Measurements from ENCODE around the gene AATK. TPM values are rescaled to one million over a fixed set of nuclear protein-coding genes. Genes with fewer than 3 reads are reported as not detected.
"Not testable (repeated sequence)": the region's sequence is repeated elsewhere in the genome, so short reads cannot be mapped to it uniquely, and the experiment has no call there.

AATK gene
- polyA plus RNA-seq, 3 donors = 3.9 to 13.2 (median 5.2) TPM

DNA sequence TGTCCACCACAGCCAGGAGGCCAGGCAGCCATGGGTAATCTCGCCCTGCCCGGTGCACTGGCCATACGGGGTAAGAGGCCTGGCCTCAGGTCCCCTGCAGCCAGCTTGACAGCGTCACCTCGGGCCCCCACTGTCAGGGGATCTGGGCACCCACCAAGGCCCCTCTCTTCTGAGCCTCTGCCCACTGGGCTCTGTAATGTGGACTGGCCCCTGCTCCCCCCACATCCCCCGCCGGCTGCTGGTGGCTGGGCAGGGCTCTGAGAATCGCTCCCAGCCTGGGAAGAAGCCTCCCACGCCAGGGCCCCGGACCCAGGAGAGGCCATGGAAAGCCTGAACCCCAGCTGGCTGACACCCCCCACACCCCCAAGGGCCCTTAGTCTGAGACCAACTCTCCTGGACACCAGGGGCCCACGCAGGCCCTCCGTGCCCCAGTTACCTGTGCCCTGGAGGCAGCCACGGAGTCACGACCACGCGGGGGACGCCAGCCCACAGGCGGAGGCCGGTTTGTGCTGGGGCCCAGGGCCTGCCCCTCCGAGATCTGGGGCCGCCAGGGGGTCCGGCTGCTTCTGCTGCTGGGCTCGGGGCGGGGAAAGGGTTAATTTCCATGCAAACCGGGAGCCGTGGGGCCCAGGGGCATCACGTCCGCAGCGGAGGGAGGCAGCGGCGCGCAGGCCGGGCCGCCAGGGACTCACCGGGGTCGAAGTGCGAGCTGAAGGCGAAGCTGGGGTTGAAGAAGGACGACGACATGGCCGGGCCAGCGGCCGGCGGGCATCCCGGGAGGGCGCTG is 582 bp downstream of the AATK start, which contains the start of gene PVALEF:
Gene PVALEF, plus strand, starts transcription at position 262 of the 787 bp plus-strand sequence. CDS start 15,720 bp downstream, outside the sequence.
- 14 to 29% (median 27%) methylated on average over 36 to 46 of the region's 46 CpGs for WGBS, 3 donors
- no peak within 1 kb of the TSS for H3K27ac ChIP-seq (ENCODE audit: low read depth, low read length)

DNA sequence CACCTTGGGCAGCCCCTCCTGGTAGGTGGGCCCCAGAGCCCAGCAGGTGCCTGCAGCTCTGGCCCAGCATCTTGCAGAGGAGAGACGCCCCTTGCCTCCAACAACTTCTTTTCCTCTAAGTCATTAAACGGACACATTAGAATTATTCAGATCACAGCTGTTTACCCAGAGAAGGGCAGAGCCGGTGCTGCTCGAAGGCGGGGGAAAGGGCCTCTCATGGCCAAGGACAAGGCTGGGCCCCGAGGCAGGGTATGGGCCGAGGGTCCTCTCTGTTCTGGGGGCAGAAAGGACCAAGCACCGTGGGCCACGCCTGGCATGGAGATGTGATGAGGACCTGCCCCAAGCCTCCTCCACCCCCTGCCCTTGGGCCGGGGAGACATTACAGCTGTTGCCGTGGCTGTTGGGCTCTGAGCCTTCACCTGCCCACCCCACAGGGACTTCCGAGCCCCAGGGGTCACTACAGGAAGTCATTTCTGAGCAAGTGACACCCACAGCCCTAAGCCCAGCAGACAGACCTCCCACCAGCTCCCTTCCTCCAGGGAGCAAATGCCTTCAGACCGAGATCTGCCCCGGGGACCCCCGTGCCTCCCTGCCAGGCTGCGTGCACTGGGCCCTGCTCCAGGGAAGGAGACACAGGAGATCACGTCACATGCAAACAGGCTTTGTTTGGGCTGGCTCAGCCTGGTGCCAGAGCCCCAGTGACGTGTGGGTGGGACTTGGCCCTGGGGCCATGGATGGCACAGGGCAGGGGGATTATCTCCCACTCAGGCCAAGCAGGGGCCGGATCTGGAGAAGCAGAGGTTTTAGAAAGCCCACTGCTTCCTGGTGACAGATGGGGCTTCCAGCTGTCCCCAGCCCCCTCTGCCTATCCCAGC is 1.4 kb downstream of the AATK start:
- no peak overlapping the region for H3K27ac ChIP-seq (ENCODE audit: low read depth, low read length)
- 43 to 75% (median 70%) methylated on average over 19 of the region's 19 CpGs for WGBS, 3 donors

DNA sequence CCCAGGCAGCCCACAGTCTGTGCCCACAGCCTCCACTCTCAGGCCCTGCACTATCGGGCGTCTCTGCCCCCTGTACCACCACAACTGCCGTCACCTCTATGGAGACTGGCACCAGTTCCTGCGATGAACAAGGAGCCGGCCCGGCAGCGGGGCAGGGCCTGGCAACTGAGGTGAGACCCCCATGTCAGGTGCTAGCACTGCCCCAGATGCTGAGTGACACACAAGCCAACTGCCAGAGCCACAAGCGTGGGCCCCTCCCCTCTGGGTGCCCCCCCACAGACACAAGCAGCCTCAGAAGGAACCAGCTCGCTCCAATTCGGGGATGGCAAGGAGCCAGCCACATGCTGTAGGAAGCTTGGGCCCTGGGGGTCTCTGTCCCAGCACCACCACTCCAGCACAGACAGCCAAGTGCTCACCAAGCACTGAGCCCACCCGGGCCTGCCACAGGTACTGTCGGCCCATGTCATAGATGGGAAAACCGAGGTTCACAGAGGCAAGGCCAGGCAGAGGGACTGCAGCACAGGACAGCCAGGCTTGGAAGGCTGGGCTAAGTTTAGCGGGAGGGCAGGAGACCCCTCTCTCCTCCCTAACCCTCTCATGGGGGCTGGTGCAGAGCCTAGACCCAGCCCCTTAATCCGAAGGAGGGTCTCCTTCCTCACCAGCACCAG is 2.2 kb downstream of the AATK start:
- WGBS, 3 donors = 75 to 89% (median 88%) methylated on average over 15 of the region's 15 CpGs
- no peak overlapping the region for H3K27ac ChIP-seq (ENCODE audit: low read depth, low read length)

DNA sequence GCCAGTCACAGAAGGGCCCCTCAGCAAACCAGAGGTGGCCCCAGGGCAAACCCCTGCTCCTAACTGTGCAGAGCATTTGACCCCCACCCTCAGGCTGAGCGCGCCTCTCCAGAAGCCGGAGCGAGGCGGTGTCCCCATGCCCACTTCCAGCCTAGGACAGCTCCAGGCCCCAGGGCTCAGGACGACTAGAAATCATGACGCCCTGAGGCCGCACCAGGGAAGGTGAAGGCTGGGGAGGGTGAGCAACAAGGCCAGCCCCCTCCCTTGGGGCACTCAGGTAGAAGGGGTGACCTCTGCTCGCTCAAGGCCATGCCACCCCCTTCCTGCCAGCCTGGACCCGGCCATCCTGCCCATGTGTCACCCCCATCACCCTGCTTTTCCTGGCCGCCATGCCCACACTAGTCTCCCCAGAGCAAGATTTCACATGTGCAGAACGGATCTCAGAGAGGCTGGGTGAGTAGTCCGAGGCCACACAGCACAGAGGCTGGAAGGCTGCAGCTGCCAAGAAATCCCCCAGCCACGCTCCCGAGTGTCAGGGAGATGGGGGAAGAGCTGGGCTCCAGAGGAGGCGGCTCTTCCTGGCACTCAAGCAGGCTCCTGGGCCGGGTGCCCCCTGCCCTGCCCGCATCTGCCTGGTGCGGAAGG is 2.8 kb downstream of the AATK start:
- WGBS, 3 donors = 73 to 92% (median 89%) methylated on average over 18 to 19 of the region's 19 CpGs
- H3K27ac ChIP-seq (ENCODE audit: low read depth, low read length) = no peak overlapping the region

DNA sequence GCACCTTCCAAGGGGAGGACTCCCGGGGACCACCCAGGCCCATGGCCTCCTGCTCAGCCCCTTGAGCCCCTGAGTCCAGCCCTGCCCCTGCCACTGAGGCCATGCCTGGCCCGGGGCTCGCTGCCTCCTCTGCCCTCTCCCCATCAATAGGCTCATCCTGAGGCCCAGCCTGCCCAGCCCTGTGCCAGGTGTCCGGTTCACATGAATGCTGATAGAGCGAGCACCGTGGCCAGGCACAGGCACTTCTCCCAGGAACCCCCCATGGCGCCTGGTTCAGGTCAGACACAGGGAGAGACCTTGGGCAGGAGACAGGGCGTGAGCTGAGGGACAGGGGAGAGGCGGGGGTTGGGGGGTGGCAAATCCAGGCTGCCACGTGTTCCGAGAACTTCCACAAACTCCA is 3.5 kb downstream of the AATK start:
- WGBS, 3 donors = 47 to 91% (median 87%) methylated on average over 11 of the region's 11 CpGs
- no peak overlapping the region for H3K27ac ChIP-seq (ENCODE audit: low read depth, low read length)

DNA sequence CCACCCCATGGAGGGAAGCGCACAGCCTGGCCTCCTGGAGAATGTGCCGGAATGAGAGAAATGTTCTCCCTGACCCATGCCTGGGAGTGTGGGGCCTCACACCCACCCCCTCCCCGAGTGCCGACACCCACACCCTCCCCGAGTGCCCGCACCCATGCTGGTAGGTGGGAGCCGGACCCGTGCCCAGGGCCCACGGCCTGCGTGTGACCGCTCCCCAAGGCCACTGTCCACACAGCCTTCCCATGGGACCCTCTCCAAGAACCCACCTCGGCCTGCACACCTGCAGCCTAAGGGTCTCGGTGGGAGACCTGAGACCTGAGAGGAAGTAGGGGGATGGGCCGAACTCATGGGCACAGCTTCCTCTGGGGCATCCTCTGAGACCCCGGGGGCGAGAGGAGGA is 4.0 kb downstream of the AATK start:
- WGBS, 3 donors = 74 to 86% (median 83%) methylated on average over 16 of the region's 16 CpGs
- no peak overlapping the region for H3K27ac ChIP-seq (ENCODE audit: low read depth, low read length)

DNA sequence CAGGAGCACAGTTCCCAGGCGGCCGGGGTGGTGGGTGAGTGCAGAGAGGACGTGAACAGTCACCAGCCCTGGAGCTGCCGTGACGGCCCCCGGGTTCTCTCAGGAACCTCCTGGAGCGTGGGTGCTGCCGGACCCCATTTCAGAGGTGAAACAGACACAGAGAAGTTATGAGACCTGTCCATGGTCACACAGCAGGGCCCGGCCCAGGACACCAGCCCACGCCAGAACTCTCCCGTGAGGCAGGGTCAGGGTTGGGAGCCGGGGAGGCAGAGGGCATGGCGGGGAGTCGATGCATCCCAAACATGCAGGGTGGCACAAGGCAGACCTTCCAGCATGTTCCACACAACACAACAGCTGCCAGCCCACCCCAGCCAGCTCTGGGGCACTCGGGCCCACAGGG is 4.5 kb downstream of the AATK start:
- WGBS, 3 donors = 92 to 94% (median 93%) methylated on average over 15 of the region's 15 CpGs
- no peak overlapping the region for H3K27ac ChIP-seq (ENCODE audit: low read depth, low read length)

DNA sequence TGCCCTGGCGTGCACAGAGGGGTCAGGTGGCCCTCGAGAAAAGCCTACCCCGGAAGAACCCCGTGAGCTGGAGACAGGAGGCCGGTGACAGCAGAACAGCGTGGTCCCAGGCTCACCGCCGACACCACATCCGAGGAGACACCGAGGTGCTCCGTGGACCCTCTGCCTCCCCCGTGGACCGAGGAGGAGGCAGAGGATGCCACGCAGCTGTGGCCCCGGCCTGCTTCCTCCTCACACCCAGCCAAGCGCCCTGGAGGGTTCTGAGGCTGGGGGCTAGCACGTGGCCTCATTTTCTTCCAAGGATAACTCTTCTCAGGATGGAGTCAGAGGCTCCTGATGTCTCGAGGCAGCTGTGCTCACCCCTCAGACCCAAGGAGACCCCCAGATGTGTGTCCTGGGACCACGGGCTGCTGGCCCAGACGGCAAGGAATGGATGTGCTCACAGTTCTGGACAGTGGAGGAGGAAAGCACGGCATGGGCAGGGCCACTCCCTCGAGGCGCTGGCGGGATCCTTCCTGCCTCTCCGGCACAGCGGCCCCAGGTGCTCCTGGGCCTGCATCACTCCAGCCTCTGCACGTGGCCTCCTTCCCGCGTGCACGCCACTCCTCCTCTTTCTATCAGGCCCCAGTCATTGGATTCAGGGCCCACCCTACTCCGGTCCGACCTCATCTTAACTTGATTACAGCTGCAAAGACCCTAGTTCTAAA is 5.1 kb downstream of the AATK start:
- H3K27ac ChIP-seq (ENCODE audit: low read depth, low read length) = no peak overlapping the region
- WGBS, 3 donors = 58 to 70% (median 58%) methylated on average over 32 of the region's 32 CpGs

DNA sequence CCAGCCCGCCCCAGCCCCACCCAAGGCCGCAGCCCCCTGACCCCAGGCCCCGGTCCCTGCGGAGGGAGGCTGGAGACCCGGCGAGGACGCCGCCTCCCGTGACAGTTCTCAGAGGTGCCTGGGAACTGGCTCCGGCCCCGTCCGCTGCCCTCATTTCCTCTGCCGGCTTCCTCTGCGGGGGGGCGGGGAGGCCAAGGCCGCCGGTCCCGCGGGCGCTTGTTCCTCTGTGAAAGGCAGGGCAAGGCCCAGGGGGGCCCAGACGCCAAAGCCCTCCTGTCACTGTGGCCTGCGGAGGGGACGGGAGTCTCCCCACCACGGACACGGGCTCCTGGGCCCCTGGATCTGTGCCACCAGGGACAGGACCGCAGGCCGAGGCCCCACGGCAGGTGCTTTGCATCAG is 5.7 kb downstream of the AATK start:
- no peak overlapping the region for H3K27ac ChIP-seq (ENCODE audit: low read depth, low read length)
- WGBS, 3 donors = 7 to 31% (median 21%) methylated on average over 17 to 28 of the region's 28 CpGs

DNA sequence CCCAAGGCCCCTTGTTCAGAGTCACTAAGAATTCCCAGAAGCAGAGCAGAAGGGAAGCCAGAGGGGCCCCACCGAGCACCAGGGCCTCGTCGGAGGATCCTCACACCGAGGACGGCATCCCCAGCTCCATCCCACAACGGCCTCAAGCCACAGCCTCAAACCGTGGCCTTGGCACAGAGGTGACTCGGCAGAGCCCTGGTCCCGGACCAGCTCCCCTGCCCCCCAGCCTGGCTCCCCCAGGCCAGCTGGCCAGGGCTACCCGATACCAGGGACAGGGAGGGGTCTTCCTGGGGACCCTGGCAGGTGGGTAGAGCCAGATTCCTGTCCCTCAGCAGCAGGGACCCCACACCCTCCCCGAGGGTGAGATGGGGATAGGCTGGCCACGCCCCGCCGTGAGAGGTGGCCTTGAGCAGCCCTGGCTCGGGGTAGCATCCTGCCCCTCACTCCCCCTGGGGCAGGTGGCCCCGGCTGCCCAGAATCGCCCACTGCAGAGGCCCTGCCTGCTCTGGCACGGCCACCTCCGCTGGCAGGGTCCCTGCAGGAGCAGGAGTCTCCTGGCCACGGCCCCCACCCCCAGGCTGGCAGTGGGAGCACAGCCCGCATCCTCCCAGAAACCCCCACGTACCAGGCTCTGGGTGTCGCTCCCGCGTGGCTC is 6.3 kb downstream of the AATK start:
- H3K27ac ChIP-seq (ENCODE audit: low read depth, low read length) = no peak overlapping the region
- WGBS, 3 donors = 41 to 69% (median 51%) methylated on average over 20 to 25 of the region's 25 CpGs

DNA sequence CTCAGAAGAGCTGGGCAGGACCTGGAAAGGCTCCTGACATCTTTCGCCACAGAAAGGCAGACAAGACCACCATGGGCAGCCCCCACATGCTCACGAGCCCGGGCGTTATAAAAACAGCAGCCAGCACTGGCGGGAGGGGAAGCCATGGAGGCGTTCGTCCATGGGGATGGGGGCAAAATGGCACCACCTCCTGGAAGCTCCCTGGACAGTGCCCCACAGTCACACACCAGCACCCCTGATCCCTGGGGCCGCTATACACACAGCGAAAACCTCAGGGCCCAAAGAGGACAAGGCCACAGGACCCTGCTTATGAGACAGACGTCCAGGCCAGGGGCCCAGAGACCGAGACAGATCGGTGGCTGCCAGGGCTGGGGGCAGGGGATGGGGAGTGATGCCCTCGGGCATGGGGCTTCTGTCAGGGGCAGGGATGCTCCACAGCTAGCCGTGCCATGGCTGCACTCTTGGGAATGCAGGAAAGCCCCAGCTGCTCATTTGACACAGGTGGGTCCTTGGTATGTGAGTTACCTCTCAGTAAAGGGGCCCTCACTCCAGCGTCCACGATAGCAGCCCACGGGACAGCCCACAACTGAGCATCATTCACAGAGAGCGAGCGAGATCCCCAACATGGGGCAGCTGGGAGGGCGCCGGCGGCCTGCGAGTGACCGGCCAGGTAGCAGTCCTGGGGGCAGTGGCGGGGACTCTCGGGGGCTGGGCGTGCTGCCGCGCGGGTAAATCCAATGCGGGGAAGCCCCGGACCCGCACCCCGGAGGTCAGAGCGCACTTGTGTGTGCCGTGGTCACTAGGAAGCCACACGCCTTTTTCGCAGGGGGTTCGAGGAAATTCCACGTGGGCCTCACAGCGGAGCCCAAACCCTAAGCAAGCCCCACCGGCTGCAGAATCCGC is 7.1 kb downstream of the AATK start:
- WGBS, 3 donors = 89 to 90% (median 90%) methylated on average over 43 of the region's 43 CpGs
- H3K27ac ChIP-seq (ENCODE audit: low read depth, low read length) = no peak overlapping the region

DNA sequence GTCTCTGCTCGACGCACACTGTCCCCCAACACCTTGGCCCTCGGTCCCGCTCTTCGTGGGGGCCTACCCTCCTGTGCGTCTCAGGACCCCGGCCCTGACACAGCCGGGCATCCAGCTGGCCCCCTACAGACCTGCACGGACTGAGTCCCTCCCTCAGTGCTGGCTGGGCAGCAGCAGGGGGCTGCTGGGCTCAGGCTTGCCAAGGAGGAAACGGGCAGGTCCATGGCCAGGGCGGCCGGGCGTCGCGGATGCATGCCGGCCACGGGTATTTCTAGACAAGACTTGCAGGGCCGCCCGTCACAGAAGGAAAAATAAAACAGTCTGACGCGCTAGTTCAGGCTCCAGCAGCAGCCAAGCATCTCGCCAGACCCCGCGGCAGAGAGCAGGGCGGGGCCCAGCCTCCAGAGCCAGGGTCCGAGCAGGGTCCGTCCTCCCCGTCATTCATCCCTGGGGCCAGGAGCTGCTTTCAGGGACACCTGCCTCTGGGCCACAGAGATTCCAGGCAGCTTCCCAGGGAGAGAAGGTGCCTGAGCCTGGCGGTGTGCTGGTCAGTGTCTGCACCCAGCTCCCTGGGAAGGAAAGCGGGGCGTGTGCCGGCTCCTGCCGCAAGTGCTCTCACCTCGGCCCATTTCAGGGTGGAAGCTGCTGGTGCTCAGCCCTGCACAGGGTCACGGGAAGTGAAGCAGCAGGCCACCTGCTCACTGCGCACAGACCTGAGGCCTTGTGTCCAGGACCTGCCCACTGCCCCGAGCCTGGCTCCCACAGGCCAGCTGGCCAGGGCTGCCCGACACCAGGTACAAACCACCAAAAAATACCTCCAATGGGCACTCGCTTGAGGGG is 8.0 kb downstream of the AATK start:
- H3K27ac ChIP-seq (ENCODE audit: low read depth, low read length) = no peak overlapping the region
- 85 to 87% (median 86%) methylated on average over 39 of the region's 39 CpGs for WGBS, 3 donors

DNA sequence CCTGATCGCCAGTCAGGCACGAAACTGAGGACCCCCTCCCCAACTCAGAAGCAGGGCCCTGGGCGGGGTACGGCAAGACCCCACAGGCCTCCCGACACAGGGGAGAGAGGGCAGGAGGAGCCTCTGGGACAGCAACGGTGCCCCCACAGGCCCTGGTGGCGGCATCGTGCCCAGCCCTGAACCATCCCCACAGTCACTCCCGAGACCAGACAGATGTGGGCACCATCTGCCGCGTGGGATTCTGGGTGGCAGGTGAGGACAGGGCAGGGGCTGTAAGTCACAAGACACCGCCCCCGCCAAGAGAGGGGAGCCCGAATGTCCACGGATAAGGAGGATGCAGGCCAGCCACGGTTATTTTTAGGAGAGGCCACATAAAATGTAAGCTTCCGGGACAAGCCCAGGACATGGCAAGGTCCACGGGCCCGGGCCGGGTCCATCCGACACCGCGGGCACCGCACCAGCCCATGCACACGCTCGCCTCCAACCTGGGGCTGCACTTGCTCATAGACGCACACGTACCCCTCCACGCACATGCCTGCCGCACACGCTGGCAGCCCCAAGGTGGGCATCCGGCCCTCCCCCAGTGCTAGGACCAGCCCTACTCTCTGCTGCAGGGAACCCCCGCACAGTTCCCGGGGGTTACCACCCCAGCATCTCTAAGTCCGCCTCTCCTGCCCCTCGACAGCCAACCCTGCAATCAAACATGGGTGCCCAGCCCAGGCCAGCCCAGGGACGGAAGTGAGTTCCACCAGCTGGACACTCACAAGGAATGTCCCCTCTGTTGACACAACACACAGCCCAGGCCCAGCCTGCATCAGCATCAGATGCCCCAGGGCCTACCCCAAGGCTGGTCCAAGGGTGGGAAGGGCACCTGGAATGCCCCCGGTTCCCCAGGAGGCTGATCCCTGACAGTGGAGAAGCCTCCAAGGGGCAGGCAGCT is 8.9 kb downstream of the AATK start:
- WGBS, 3 donors = 92 to 94% (median 93%) methylated on average over 37 to 38 of the region's 38 CpGs

DNA sequence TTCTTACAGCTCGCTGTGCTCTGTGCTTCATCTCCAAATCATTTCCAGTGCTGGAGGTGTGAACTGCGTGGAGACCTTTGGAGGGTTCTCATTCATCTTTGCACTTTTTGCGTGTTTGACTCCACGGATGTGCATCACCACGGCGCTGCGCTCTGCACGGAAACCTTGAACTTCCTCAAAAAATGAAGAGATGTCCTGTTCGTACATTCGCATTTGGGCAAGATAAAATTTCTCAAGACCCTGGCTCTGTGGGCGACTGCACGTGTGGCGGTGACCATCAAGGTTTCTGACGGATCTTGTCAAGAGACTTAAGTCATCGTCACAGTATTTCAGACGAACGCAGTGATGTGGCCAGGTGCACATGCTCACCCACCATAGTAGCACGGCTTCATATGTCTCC is 11.1 kb downstream of the AATK start:
- H3K27ac ChIP-seq (ENCODE audit: low read depth, low read length) = no peak overlapping the region
- WGBS, 3 donors = 66 to 95% (median 80%) methylated on average over 18 of the region's 18 CpGs

More for the DNA sequence above, 8.9 kb downstream of the AATK start:
- no peak overlapping the region for H3K27ac ChIP-seq (ENCODE audit: low read depth, low read length)

DNA sequence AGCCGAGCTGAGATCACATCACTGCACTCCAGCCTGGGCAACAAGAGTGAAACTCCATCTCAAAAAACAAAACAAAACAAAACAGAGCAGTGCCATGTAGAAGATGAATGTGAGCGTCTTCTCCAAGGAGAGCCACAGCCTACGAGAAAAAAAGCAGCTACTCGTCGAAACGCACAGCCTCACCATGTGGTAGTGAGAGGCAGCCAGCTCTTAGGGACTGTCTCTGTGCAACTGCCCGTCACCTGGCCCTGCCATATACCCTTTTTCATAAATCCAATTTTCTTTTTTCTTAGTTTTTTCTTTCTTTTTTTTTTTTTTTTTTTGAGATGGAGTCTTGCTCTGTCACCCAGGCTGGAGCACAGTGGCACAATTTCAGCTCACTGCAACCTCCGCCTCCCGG is 12.0 kb downstream of the AATK start:
- 90 to 93% (median 92%) methylated on average over 9 of the region's 9 CpGs for WGBS, 3 donors
- not testable (repeated sequence) for H3K27ac ChIP-seq (ENCODE audit: low read depth, low read length)
